Coronary artery (tissue), 2 donors: ENCODE measurements around the gene ICAM1.

Experiments
- DNase-seq: peaks from one replicate; pipeline ENCODE4 v3.0.0-alpha.2; 2017; ENCODE audit warnings: low spot score
- H3K27ac ChIP-seq, 2 donors: fragments of 200-600 bp; sonication (generic); one replicate each; pipeline ENCODE4 v1.5.1; 2016 to 2019
- H3K4me3 ChIP-seq: fragments of 200-600 bp; sonication (generic); 2 replicates; pipeline ENCODE4 v1.5.1; 2016; ENCODE audit warnings: mild to moderate bottlenecking, moderate library complexity
- CTCF ChIP-seq: fragments of 200-600 bp; sonication (generic); IDR thresholded peaks from one replicate; pipeline ENCODE4 v1.5.1; 2019; ENCODE audit warnings: antibody characterized with exemption

The ICAM1 gene

GRCh38 chr19:10269333-10270179 is 1.4 kb upstream of the ICAM1 start:
- peak overlapping the region; percentile 12 to 85 for H3K27ac ChIP-seq
- TF ChIP-seq CTCF: peak; percentile 93
- peak; percentile 89 for DNase-seq
- peak overlapping the region; percentile 70 for H3K4me3 ChIP-seq

GRCh38 chr19:10270180-10270615 is 722 bp upstream of the ICAM1 start:
- DNase-seq: no peak
- no peak for TF ChIP-seq CTCF
- peak overlapping the region; percentile 46 to 85 for H3K27ac ChIP-seq
- peak overlapping the region; percentile 70 for H3K4me3 ChIP-seq

GRCh38 chr19:10271543-10272086 is 695 bp downstream of the ICAM1 start:
- Histone ChIP-seq H3K27ac (peak overlapping the region in 1 of 2 donors; percentile 85), H3K4me3 (peak overlapping the region; percentile 70)
- DNase-seq: no peak
- no peak for TF ChIP-seq CTCF

GRCh38 chr19:10274589-10274988 is 3.7 kb downstream of the ICAM1 start:
- no peak for TF ChIP-seq CTCF
- Histone ChIP-seq H3K4me3 (no peak overlapping the region), H3K27ac (no peak overlapping the region)
- no peak for DNase-seq

GRCh38 chr19:10277795-10278589 is 7.1 kb downstream of the ICAM1 start:
- Histone ChIP-seq H3K4me3 (no peak overlapping the region), H3K27ac (no peak overlapping the region)
- no peak for TF ChIP-seq CTCF
- no peak for DNase-seq

GRCh38 chr19:10278935-10279334 is 8.0 kb downstream of the ICAM1 start:
- H3K27ac ChIP-seq: no peak overlapping the region
- no peak for TF ChIP-seq CTCF

More at GRCh38 chr19:10278935-10279334, 8.0 kb downstream of the ICAM1 start:
- DNase-seq: no peak
- H3K4me3 ChIP-seq: no peak overlapping the region
